Endothelial cell of umbilical vein (primary cell): ENCODE measurements around the gene ZDHHC18. TPM values are rescaled to one million over a fixed set of nuclear protein-coding genes. Genes with fewer than 3 reads are reported as not detected.
A peak's percentile ranks its signal among the peaks of the same experiment; 100 is the strongest.

ENCODE experiments used
- Bru-seq: library from RNA; stranded (reverse); fragments of 400-500 nt; gene quantifications from one replicate; lab custom pipeline; 2021; lab: Mats Ljungman, UMichigan
- BruChase-seq, 2 experiments: library from RNA; stranded (reverse); fragments of 400-500 nt; gene quantifications; one replicate each; lab custom pipeline; 2021; lab: Mats Ljungman, UMichigan
- BruUV-seq: library from RNA; stranded (reverse); fragments of 400-500 nt; replicated peaks from 2 replicates; lab custom pipeline; 2021; lab: Mats Ljungman, UMichigan
- CTCF ChIA-PET: fragments of 300-600, 350-600 bp; sonication (Branson Sonifier 250); formaldehyde crosslinking; loops from one replicate; lab custom pipeline; 2021; ENCODE audit warnings: antibody characterized with exemption, inconsistent platforms; lab: Charles Lee
- POLR2A ChIA-PET: fragments of 300-600, 350-600 bp; sonication (Branson Sonifier 250); formaldehyde crosslinking; loops from one replicate; lab custom pipeline; 2021; ENCODE audit warnings: antibody characterized with exemption, inconsistent platforms; lab: Charles Lee
- DNase-seq: peaks from one replicate; pipeline ENCODE4 v3.0.0-alpha.2; 2011; ENCODE audit warnings: low read depth, low spot score
- FAIRE-seq: peaks from 2 replicates; lab custom pipeline; 2011; peaks lifted over from hg19 to GRCh38; lab: Jason Lieb, UNC
- H2AFZ ChIP-seq: 2 replicates; pipeline ENCODE4 v1.6.0; 2012; ENCODE audit warnings: low read depth, low read length, control low read depth, inconsistent platforms
- H3K27ac ChIP-seq: 2 replicates; pipeline ENCODE4 v1.5.1; 2011; ENCODE audit warnings: low read depth, mild to moderate bottlenecking, control low read depth, low read length, moderate library complexity; ENCODE audit not compliant: insufficient read depth
- H3K27me3 ChIP-seq, 2 experiments: 2 replicates each; pipeline versions ENCODE4 v1.6.0 to v1.6.1; 2011; ENCODE audit warnings: low read length in 2 of 2, mixed read lengths in 1 of 2; ENCODE audit not compliant: control insufficient read depth in 2 of 2, insufficient read depth in 2 of 2
- H3K36me3 ChIP-seq, 2 experiments: 2 replicates in 1 of 2; 3 replicates in 1 of 2; pipeline ENCODE4 v1.5.1; 2011; ENCODE audit warnings: low read length in 2 of 2, mild to moderate bottlenecking in 1 of 2, moderate library complexity in 1 of 2; ENCODE audit not compliant: control insufficient read depth in 2 of 2, insufficient read depth in 2 of 2; ENCODE audit errors: extremely low read depth in 1 of 2
- H3K4me1 ChIP-seq: 3 replicates; pipeline ENCODE4 v1.5.1; 2011; ENCODE audit warnings: mild to moderate bottlenecking, low read length; ENCODE audit not compliant: control insufficient read depth, insufficient read depth; ENCODE audit errors: extremely low read depth
- H3K4me2 ChIP-seq: 2 replicates; pipeline ENCODE4 v1.6.1; 2011; ENCODE audit warnings: low read length, control low read depth, mixed read lengths; ENCODE audit not compliant: insufficient read depth
- H3K4me3 ChIP-seq, 3 experiments: fragments of 200-600 bp in 1 of 3; sonication (generic), shearing (Covaris generic) in 1 of 3; replicated peaks in 1 of 3; 2 replicates each; pipeline ENCODE4 v1.5.1; 2011 to 2016; ENCODE audit warnings: control low read depth in 3 of 3, low read length in 3 of 3, mild to moderate bottlenecking in 2 of 3, inconsistent platforms in 1 of 3, low read depth in 1 of 3, moderate library complexity in 1 of 3; ENCODE audit not compliant: insufficient read depth in 1 of 3
- H3K79me2 ChIP-seq: 2 replicates; pipeline ENCODE4 v1.6.0; 2012; ENCODE audit warnings: low read length, inconsistent platforms; ENCODE audit not compliant: control insufficient read depth, insufficient read depth
- H3K9ac ChIP-seq: replicated peaks from 2 replicates; pipeline ENCODE3; 2011; ENCODE audit warnings: low read length, control low read depth; ENCODE audit not compliant: insufficient read depth; ENCODE audit errors: extremely low read depth
- H3K9me1 ChIP-seq: replicated peaks from 3 replicates; pipeline ENCODE4 v1.6.0; 2011; ENCODE audit warnings: mild to moderate bottlenecking, low read length; ENCODE audit not compliant: control insufficient read depth, insufficient read depth; ENCODE audit errors: extremely low read depth
- H3K9me3 ChIP-seq: replicated peaks from 2 replicates; pipeline ENCODE4 v1.5.1; 2012; ENCODE audit warnings: low read length, inconsistent platforms; ENCODE audit not compliant: control insufficient read depth, insufficient read depth
- H4K20me1 ChIP-seq: replicated peaks from 2 replicates; pipeline ENCODE3; 2011; ENCODE audit warnings: mild to moderate bottlenecking, low read length; ENCODE audit not compliant: control insufficient read depth, insufficient read depth; ENCODE audit errors: extremely low read depth
- CTCF ChIP-seq, 2 donors: IDR thresholded peaks; 1 replicate in 1 of 2; 2 replicates in 1 of 2; pipeline ENCODE4 v1.5.1; 2011; ENCODE audit warnings: low read length in 2 of 2, mild to moderate bottlenecking in 2 of 2, moderate library complexity in 2 of 2, control low read depth in 1 of 2, inconsistent platforms in 1 of 2, low read depth in 1 of 2; ENCODE audit not compliant: insufficient read depth in 1 of 2; ENCODE audit errors: extremely low read depth in 1 of 2
- EZH2 ChIP-seq: IDR thresholded peaks from 2 replicates; pipeline ENCODE4 v1.6.1; 2012; ENCODE audit warnings: borderline replicate concordance, low read depth, mild to moderate bottlenecking, moderate library complexity, low read length, inconsistent platforms; ENCODE audit not compliant: severe bottlenecking
- FOS ChIP-seq: IDR thresholded peaks from 2 replicates; pipeline ENCODE4 v1.6.1; 2011; ENCODE audit warnings: mild to moderate bottlenecking, low read length, moderate library complexity, borderline replicate concordance; ENCODE audit not compliant: insufficient read depth
- GATA2 ChIP-seq: IDR thresholded peaks from 2 replicates; pipeline ENCODE4 v1.7.0; 2011; ENCODE audit warnings: low read depth, mild to moderate bottlenecking, moderate library complexity, mixed read lengths, low read length; ENCODE audit not compliant: insufficient read length, insufficient read depth
- JUN ChIP-seq: IDR thresholded peaks from 2 replicates; pipeline ENCODE4 v1.6.1; 2011; ENCODE audit warnings: borderline replicate concordance, low read depth; ENCODE audit not compliant: insufficient read length, insufficient read depth
- MAX ChIP-seq: IDR thresholded peaks from 2 replicates; pipeline ENCODE4 v1.6.1; 2011; ENCODE audit not compliant: insufficient read depth, insufficient read length
- MYC ChIP-seq: IDR thresholded peaks from one replicate; pipeline ENCODE4 v1.6.1; 2011; ENCODE audit warnings: mild to moderate bottlenecking, low read depth, low read length
- POLR2A ChIP-seq: IDR thresholded peaks from 2 replicates; pipeline ENCODE4 v1.6.1; 2012; ENCODE audit warnings: low read depth, mild to moderate bottlenecking, control low read depth, low read length
- POLR2AphosphoS5 ChIP-seq: IDR thresholded peaks from 2 replicates; pipeline ENCODE4 v1.6.1; 2012; ENCODE audit warnings: low read depth, mild to moderate bottlenecking, control low read depth, low read length, moderate library complexity; ENCODE audit not compliant: insufficient read depth
- dilution Hi-C: fragments of 300-500 bp; cut with MboI; formaldehyde crosslinking; loops from one replicate; pipeline ENCODE4 v1.15.0; 2019; ENCODE audit warnings: low sequenced_read_pairs; ENCODE audit not compliant: extremely low pct_ligation_motif_present
- intact Hi-C: fragments of 100-400 bp; cut with micrococcal nuclease; formaldehyde crosslinking; loops from one replicate; pipeline ENCODE4 v1.10.0; 2022
- long read RNA-seq: library from polyadenylated mRNA; stranded (forward); transcript quantifications from one replicate; pipeline ENCODE4 v2.0.0, GENCODE V29; 2021
- polyA minus RNA-seq, 3 experiments: library from RNA; depleted of rRNA, polyadenylated mRNA; stranded (reverse); fragments of >200 nt; gene quantifications; 1 replicate in 1 of 3; 2 replicates in 2 of 3; pipeline ENCODE4 v1.2.3, GENCODE V29; 2011
- polyA plus RNA-seq, 4 experiments: library from polyadenylated mRNA; depleted of rRNA in 3 of 4; stranded (reverse) in 3 of 4; unstranded in 1 of 4; fragments of >200 nt; gene quantifications; 2 replicates each; pipeline versions ENCODE4 v1.2.1 to v1.2.3, GENCODE V29; 2011 to 2012; ENCODE audit warnings: missing spikeins in 1 of 4
- total RNA-seq: library from RNA; stranded (reverse); gene quantifications from 2 replicates; pipeline ENCODE4 v1.2.3, GENCODE V29; 2021

The ZDHHC18 gene
- total RNA-seq (24.0 and 25.2 TPM in 2 replicates), polyA plus RNA-seq (47.3 and 48.2 TPM in 2 replicates), polyA minus RNA-seq (33.9 and 46.1 TPM in 2 replicates), Bru-seq, nascent RNA (percentile 55 among the genes with signal in this experiment), BruChase-seq, experiment 1, labeled RNA remaining after a 6-hour chase (percentile 73 among the genes with signal in this experiment), BruChase-seq, experiment 2, labeled RNA remaining after a 2-hour chase (percentile 63 among the genes with signal in this experiment)
- 39.7 and 40.0 TPM in 2 replicates for polyA plus RNA-seq (2011; cell fraction: cytosol; rRNA removed)
- polyA plus RNA-seq (2011; cell fraction: nucleus; rRNA removed), result 39.9 and 40.9 TPM in 2 replicates
- polyA plus RNA-seq (2012), result 19.8 and 21.9 TPM in 2 replicates
- polyA minus RNA-seq (2011; cell fraction: cytosol; rRNA and poly(A)+ RNA removed), result 12.0 TPM
- polyA minus RNA-seq (2011; cell fraction: nucleus; rRNA and poly(A)+ RNA removed), result 10.4 and 12.8 TPM in 2 replicates
- long read RNA-seq, full-length matches to known transcripts, result 16 of 47 reads
- long read RNA-seq, partial matches to known transcripts, result 2 of 47 reads
- long read RNA-seq, other reads (novel, unspliced or antisense), result 29 of 47 reads

GRCh38 chr1:26826261-26827105, at the start of gene ZDHHC18:
Gene ZDHHC18, plus strand, starts transcription at chr1:26826688. Its CDS starts 117 bp downstream, at chr1:26826805.
- Histone ChIP-seq H4K20me1 (no peaks in the 10 kb centered on the region), H3K4me1 (peaks cover 11% of the 10 kb centered on the region), H3K9ac (peak within 1 kb of the TSS; percentile 14), H3K36me3 (no peaks in the 10 kb centered on the region), H3K79me2 (peaks cover 26% of the 10 kb centered on the region), H3K4me2 (peak within 1 kb of the TSS; percentile 80), H2AFZ (peak within 1 kb of the TSS; percentile 96), H3K27me3 (no peaks in the 10 kb centered on the region), H3K4me3 (peak within 1 kb of the TSS; percentile 60 to 93 (median 73)), H3K9me3 (no peaks in the 10 kb centered on the region), H3K9me1 (no peaks in the 10 kb centered on the region), H3K27ac (no peak within 1 kb of the TSS)
- dilution Hi-C loops, result no loop called here
- DNase-seq (peak; percentile 49), FAIRE-seq (peak; percentile 21)
- TF ChIP-seq MYC (no peak), EZH2 (no peak), POLR2A (peak; percentile 72), MAX (no peak), CTCF (IDR thresholded peaks at IDR 0.05; ENCODE audit: extremely low read depth in 1 of 2, insufficient read depth in 1 of 2, low read depth in 1 of 2, low read length in 2 of 2) (peak; percentile 37 to 47), GATA2 (no peak), JUN (no peak), POLR2AphosphoS5 (peak; percentile 52), FOS (no peak)
- ChIA-PET POLR2A (no interaction called here), CTCF (interaction anchor here (0.6 to 2.2 kb wide), 11 partner anchors 10 to 64 kb away, joined by 3 to 13 read pairs (median 4); partner anchors contain the start of gene GPN2)
- BruUV-seq, result no TSS peak
- intact Hi-C loops, result loop anchor here (1.0 kb wide), 1 partner anchor 165 kb away; no protein-coding TSS in a partner anchor
